K562 (cell line): ENCODE measurements around the gene RDH5. TPM values are rescaled to one million over a fixed set of nuclear protein-coding genes. Genes with fewer than 3 reads are reported as not detected.

Experiments used
- AFF1 ChIP-seq, 2 experiments: fragments of 450-650 bp; IDR thresholded peaks; 2 replicates each; pipeline ENCODE4 v1.6.1; 2018; ENCODE audit warnings: mild to moderate bottlenecking in 2 of 2, low read depth in 1 of 2; ENCODE audit not compliant: partially characterized antibody in 2 of 2
- ATF4 ChIP-seq: fragments of 450-650 bp; formaldehyde crosslinking; IDR thresholded peaks from 2 replicates; pipeline ENCODE4 v1.4.0; 2022; ENCODE audit warnings: mild to moderate bottlenecking, moderate library complexity
- CBFB ChIP-seq: sonication (generic); formaldehyde crosslinking; IDR thresholded peaks from 2 replicates; pipeline ENCODE4 v1.4.0; 2020; ENCODE audit warnings: mild to moderate bottlenecking, missing genetic modification reagents
- DEAF1 ChIP-seq: fragments of 450-650 bp; formaldehyde crosslinking; IDR thresholded peaks from 2 replicates; pipeline ENCODE4 v1.4.0; 2020; ENCODE audit warnings: mild to moderate bottlenecking, moderate library complexity
- ETS1 ChIP-seq: conservative IDR thresholded peaks from 2 replicates; pipeline ENCODE4 v1.6.1; 2011; ENCODE audit warnings: low read depth, mild to moderate bottlenecking, low read length; ENCODE audit not compliant: control insufficient read depth
- FOXK2 ChIP-seq, 2 experiments: fragments of 450-650 bp; IDR thresholded peaks in 1 of 2; conservative IDR thresholded peaks in 1 of 2; 2 replicates each; pipeline ENCODE4 v1.6.1; 2016; ENCODE audit warnings: low read depth in 2 of 2, mild to moderate bottlenecking in 1 of 2
- HBP1 ChIP-seq: fragments of 450-650 bp; formaldehyde crosslinking; IDR thresholded peaks from 2 replicates; pipeline ENCODE4 v1.4.0; 2022; ENCODE audit warnings: missing genetic modification characterization
- KLF1 ChIP-seq: fragments of 450-650 bp; IDR thresholded peaks from 2 replicates; pipeline ENCODE4 v1.6.1; 2016; ENCODE audit warnings: missing genetic modification characterization, missing compliant biosample characterization
- LARP7 ChIP-seq: fragments of 450-650 bp; IDR thresholded peaks from 2 replicates; pipeline ENCODE4 v1.6.1; 2016
- MAFK ChIP-seq: IDR thresholded peaks from 2 replicates; pipeline ENCODE4 v1.6.1; 2011; ENCODE audit warnings: low read length, improper control_type of control experiment
- PCBP2 ChIP-seq: fragments of 200-400 bp; formaldehyde crosslinking; IDR thresholded peaks from 2 replicates; pipeline ENCODE4 v1.6.1; 2018; ENCODE audit warnings: low read length, low read depth, mild to moderate bottlenecking, moderate library complexity; ENCODE audit not compliant: poor library complexity, severe bottlenecking
- RCOR1 ChIP-seq, 2 experiments: IDR thresholded peaks; 2 replicates each; pipeline ENCODE4 v1.6.1; 2012; ENCODE audit warnings: low read depth in 2 of 2, low read length in 2 of 2, borderline replicate concordance in 1 of 2, improper control_type of control experiment in 1 of 2
- TGIF2 ChIP-seq: sonication (generic); formaldehyde crosslinking; IDR thresholded peaks from 2 replicates; pipeline ENCODE4 v1.8.1; 2022; ENCODE audit warnings: mild to moderate bottlenecking, missing genetic modification reagents, moderate library complexity
- ZBED1 ChIP-seq: IDR thresholded peaks from 2 replicates; pipeline ENCODE4 v1.6.1; 2014
- ZBTB1 ChIP-seq: sonication (generic); formaldehyde crosslinking; IDR thresholded peaks from 2 replicates; pipeline ENCODE4 v1.8.1; 2023; ENCODE audit warnings: missing genetic modification reagents, low read depth, mild to moderate bottlenecking, borderline replicate concordance
- ZNF24 ChIP-seq: fragments of 450-650 bp; IDR thresholded peaks from 2 replicates; pipeline ENCODE4 v1.6.1; 2016
- ZNF316 ChIP-seq: fragments of 450-650 bp; IDR thresholded peaks from 2 replicates; pipeline ENCODE4 v1.6.1; 2016
- ZNF551 ChIP-seq: fragments of 250-450 bp; sonication (Bioruptor Pico); IDR thresholded peaks from 2 replicates; pipeline ENCODE4 v1.5.0; 2021; ENCODE audit warnings: mild to moderate bottlenecking, moderate library complexity
- ZZZ3 ChIP-seq: fragments of 450-650 bp; IDR thresholded peaks from 2 replicates; pipeline ENCODE4 v1.6.1; 2016; ENCODE audit warnings: antibody characterized with exemption, mild to moderate bottlenecking, moderate library complexity
- polyA plus RNA-seq, 8 experiments: library from polyadenylated mRNA; depleted of rRNA in 4 of 8; stranded (reverse) in 5 of 8; unstranded in 3 of 8; fragments of >200 nt; fragmentation: Nextera tagmentation in 2 of 8; fragmentation: Illumina TruSeq in 1 of 8; extraction: Ambion mirVana in 2 of 8; extraction: Trizol in 1 of 8; gene quantifications; 2 replicates each; pipeline versions ENCODE4 v1.2.1 to v1.2.3, GENCODE V29; 2011 to 2014; ENCODE audit warnings: inconsistent platforms in 1 of 8, missing spikeins in 1 of 8
- total RNA-seq, 7 experiments: library from RNA; depleted of rRNA in 6 of 7; stranded (reverse); fragments of >200 nt in 6 of 7; fragmentation: Illumina TruSeq in 2 of 7; extraction: Trizol in 2 of 7; gene quantifications; 2 replicates each; pipeline versions ENCODE4 v1.2.1 to v1.2.3, GENCODE V29; 2011 to 2021; ENCODE audit warnings: low replicate concordance in 1 of 7

The RDH5 gene
- total and polyA plus RNA-seq, 9 of the 15 experiments (the other 6 are each of a cell fraction or from before 2014, with no cell fraction given): 0.28 to 2.0 (median 1.1) TPM; not detected in 1

- TF ChIP-seq CBFB (no peak), KLF1 (tag) (no peak), ZNF24 (no peak), TGIF2 (CRISPR knock-in tag) (no peak), ZZZ3 (no peak), FOXK2 (conservative IDR thresholded peaks at IDR 0.05 in 1 of 2, IDR thresholded peaks at IDR 0.05 in 1 of 2; ENCODE audit: low read depth in 2 of 2) (no peak; a peak in 1 of 4 replicates), LARP7 (no peak), HBP1 (no peak), DEAF1 (CRISPR knock-in tag) (peak; percentile 88), ZBED1 (no peak), ZNF551 (no peak), PCBP2 (no peak), ZNF316 (peak; percentile 87), ETS1 (no peak), ZBTB1 (CRISPR knock-in tag) (no peak), ATF4 (CRISPR knock-in tag) (no peak), AFF1 (IDR thresholded peaks at IDR 0.05; ENCODE audit: low read depth in 1 of 2, partially characterized antibody in 2 of 2) (peak in 1 of 2 experiments; percentile 65), RCOR1 (IDR thresholded peaks at IDR 0.05; ENCODE audit: borderline replicate concordance in 1 of 2, low read depth in 2 of 2, low read length in 2 of 2) (no peak), MAFK (peak; percentile 70)
Measured at GRCh38 chr12:55736780-55737580, 16.8 kb downstream of the RDH5 start (continued).
